Measurements from ENCODE around the gene TMEM225B.

DNA sequence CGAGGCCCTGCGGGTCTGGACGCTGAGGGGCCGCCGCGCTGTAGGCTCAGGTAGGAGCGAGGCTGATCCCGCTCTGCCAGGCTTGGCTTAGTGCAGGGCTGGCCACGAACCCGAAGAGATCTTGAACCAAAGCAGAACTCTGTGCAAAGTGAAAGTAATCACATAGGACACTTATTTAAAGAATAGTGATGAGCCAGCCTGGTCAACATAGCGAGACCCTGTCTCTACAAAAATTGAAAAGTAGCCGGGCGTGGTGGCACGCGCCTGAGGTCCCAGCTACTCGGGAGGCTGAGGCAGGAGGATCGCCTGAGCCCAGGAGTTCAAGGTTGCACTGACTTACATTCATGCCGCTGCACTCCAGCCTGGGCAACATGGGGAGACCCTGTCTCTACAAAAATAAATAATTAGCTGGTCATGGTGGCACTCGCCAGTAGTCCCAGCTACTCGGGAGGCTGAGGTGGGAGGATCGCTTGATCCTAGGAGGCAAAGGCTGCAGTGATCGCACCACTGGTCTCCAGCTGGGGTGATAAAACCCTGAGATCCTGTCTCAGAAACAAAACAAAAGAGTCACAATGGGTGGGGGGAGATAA, 19.2 kb downstream of the TMEM225B start:
- TF ChIP-seq, protein P1, sequence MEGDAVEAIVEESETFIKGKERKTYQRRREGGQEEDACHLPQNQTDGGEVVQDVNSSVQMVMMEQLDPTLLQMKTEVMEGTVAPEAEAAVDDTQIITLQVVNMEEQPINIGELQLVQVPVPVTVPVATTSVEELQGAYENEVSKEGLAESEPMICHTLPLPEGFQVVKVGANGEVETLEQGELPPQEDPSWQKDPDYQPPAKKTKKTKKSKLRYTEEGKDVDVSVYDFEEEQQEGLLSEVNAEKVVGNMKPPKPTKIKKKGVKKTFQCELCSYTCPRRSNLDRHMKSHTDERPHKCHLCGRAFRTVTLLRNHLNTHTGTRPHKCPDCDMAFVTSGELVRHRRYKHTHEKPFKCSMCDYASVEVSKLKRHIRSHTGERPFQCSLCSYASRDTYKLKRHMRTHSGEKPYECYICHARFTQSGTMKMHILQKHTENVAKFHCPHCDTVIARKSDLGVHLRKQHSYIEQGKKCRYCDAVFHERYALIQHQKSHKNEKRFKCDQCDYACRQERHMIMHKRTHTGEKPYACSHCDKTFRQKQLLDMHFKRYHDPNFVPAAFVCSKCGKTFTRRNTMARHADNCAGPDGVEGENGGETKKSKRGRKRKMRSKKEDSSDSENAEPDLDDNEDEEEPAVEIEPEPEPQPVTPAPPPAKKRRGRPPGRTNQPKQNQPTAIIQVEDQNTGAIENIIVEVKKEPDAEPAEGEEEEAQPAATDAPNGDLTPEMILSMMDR (IDR thresholded peaks at IDR 0.05) = no peak
- no peak for TF ChIP-seq POLR2A (IDR thresholded peaks at IDR 0.05)
